ENCODE measurements around the gene TP63.

Gene TP63

GRCh38 chr3:189690237-189690636 is 59.0 kb downstream of the TP63 start:
- no peaks in the 10 kb centered on the region for H3K36me3 ChIP-seq (ENCODE audit: control insufficient read depth, insufficient read depth, low read length)
- H3K9me3 ChIP-seq (ENCODE audit: control insufficient read depth, low read length), result no peaks in the 10 kb centered on the region
- no peaks in the 10 kb centered on the region for H3K27me3 ChIP-seq (ENCODE audit: control insufficient read depth, insufficient read depth, low read length, poor library complexity, severe bottlenecking)
- no peak overlapping the region for H3K4me3 ChIP-seq (ENCODE audit: insufficient read depth, low read depth, low read length)
- H3K4me1 ChIP-seq (ENCODE audit: control insufficient read depth, insufficient read depth, low read length), result no peaks in the 10 kb centered on the region
- no peak overlapping the region for H3K27ac ChIP-seq (ENCODE audit: insufficient read depth, low read depth, low read length, poor library complexity, severe bottlenecking)
- WGBS, 2 experiments, result 78 to 87% methylated on average over 1 of the region's 1 CpG

- H3K27me3 ChIP-seq (ENCODE audit: control insufficient read depth, insufficient read depth, low read length, poor library complexity, severe bottlenecking), result no peaks in the 10 kb centered on the region
- no peaks in the 10 kb centered on the region for H3K9me3 ChIP-seq (ENCODE audit: control insufficient read depth, low read length)
- H3K4me1 ChIP-seq (ENCODE audit: control insufficient read depth, insufficient read depth, low read length), result no peaks in the 10 kb centered on the region
- H3K27ac ChIP-seq (ENCODE audit: insufficient read depth, low read depth, low read length, poor library complexity, severe bottlenecking), result no peak overlapping the region
- H3K36me3 ChIP-seq (ENCODE audit: control insufficient read depth, insufficient read depth, low read length), result no peaks in the 10 kb centered on the region
- 81 to 91% methylated on average over 1 to 2 of the region's 2 CpGs for WGBS, 2 experiments
- no peak overlapping the region for H3K4me3 ChIP-seq (ENCODE audit: insufficient read depth, low read depth, low read length)
Measured at GRCh38 chr3:189690672-189691071, 59.5 kb downstream of the TP63 start.

- Histone ChIP-seq H3K36me3 (ENCODE audit: control insufficient read depth, insufficient read depth, low read length) (no peaks in the 10 kb centered on the region), H3K27me3 (ENCODE audit: control insufficient read depth, insufficient read depth, low read length, poor library complexity, severe bottlenecking) (no peaks in the 10 kb centered on the region), H3K4me1 (ENCODE audit: control insufficient read depth, insufficient read depth, low read length) (peaks cover 3% of the 10 kb centered on the region), H3K27ac (ENCODE audit: insufficient read depth, low read depth, low read length, poor library complexity, severe bottlenecking) (no peak overlapping the region), H3K9me3 (ENCODE audit: control insufficient read depth, low read length) (no peaks in the 10 kb centered on the region), H3K4me3 (ENCODE audit: insufficient read depth, low read depth, low read length) (no peak overlapping the region)
- 100% methylated on average over 2 of the region's 2 CpGs; no CpG with 5 or more reads in 1 of the 2 experiments for WGBS, 2 experiments
Measured at GRCh38 chr3:189695400-189695799, 64.2 kb downstream of the TP63 start.

- no peaks in the 10 kb centered on the region for H3K9me3 ChIP-seq (ENCODE audit: control insufficient read depth, low read length)
- WGBS, 2 experiments, result 91 to 92% methylated on average over 2 of the region's 2 CpGs
- H3K27me3 ChIP-seq (ENCODE audit: control insufficient read depth, insufficient read depth, low read length, poor library complexity, severe bottlenecking), result no peaks in the 10 kb centered on the region
- peaks cover 3% of the 10 kb centered on the region for H3K4me1 ChIP-seq (ENCODE audit: control insufficient read depth, insufficient read depth, low read length)
- H3K4me3 ChIP-seq (ENCODE audit: insufficient read depth, low read depth, low read length), result no peak overlapping the region
- no peak overlapping the region for H3K27ac ChIP-seq (ENCODE audit: insufficient read depth, low read depth, low read length, poor library complexity, severe bottlenecking)
- no peaks in the 10 kb centered on the region for H3K36me3 ChIP-seq (ENCODE audit: control insufficient read depth, insufficient read depth, low read length)
Measured at GRCh38 chr3:189698811-189699210, 67.6 kb downstream of the TP63 start.

- H3K9me3 ChIP-seq (ENCODE audit: control insufficient read depth, low read length), result no peaks in the 10 kb centered on the region
- H3K36me3 ChIP-seq (ENCODE audit: control insufficient read depth, insufficient read depth, low read length), result no peaks in the 10 kb centered on the region
- H3K27ac ChIP-seq (ENCODE audit: insufficient read depth, low read depth, low read length, poor library complexity, severe bottlenecking), result no peak overlapping the region
- WGBS, 2 experiments, result 93 to 97% methylated on average over 1 of the region's 1 CpG
- no peak overlapping the region for H3K4me3 ChIP-seq (ENCODE audit: insufficient read depth, low read depth, low read length)
- no peaks in the 10 kb centered on the region for H3K27me3 ChIP-seq (ENCODE audit: control insufficient read depth, insufficient read depth, low read length, poor library complexity, severe bottlenecking)
- peaks cover 3% of the 10 kb centered on the region for H3K4me1 ChIP-seq (ENCODE audit: control insufficient read depth, insufficient read depth, low read length)
Measured at GRCh38 chr3:189699885-189700284, 68.7 kb downstream of the TP63 start.

- H3K4me3 ChIP-seq (ENCODE audit: insufficient read depth, low read depth, low read length), result no peak overlapping the region
- H3K36me3 ChIP-seq (ENCODE audit: control insufficient read depth, insufficient read depth, low read length), result no peaks in the 10 kb centered on the region
- H3K27ac ChIP-seq (ENCODE audit: insufficient read depth, low read depth, low read length, poor library complexity, severe bottlenecking), result no peak overlapping the region
- no peaks in the 10 kb centered on the region for H3K27me3 ChIP-seq (ENCODE audit: control insufficient read depth, insufficient read depth, low read length, poor library complexity, severe bottlenecking)
- peaks cover 3% of the 10 kb centered on the region for H3K4me1 ChIP-seq (ENCODE audit: control insufficient read depth, insufficient read depth, low read length)
- 0% methylated on average over 1 of the region's 1 CpG; no CpG with 5 or more reads in 1 of the 2 experiments for WGBS, 2 experiments
- H3K9me3 ChIP-seq (ENCODE audit: control insufficient read depth, low read length), result no peaks in the 10 kb centered on the region
Measured at GRCh38 chr3:189702066-189702646, 71.0 kb downstream of the TP63 start.

GRCh38 chr3:189703865-189704264 is 72.7 kb downstream of the TP63 start:
- H3K4me1 ChIP-seq (ENCODE audit: control insufficient read depth, insufficient read depth, low read length), result peaks cover 3% of the 10 kb centered on the region
- no peaks in the 10 kb centered on the region for H3K36me3 ChIP-seq (ENCODE audit: control insufficient read depth, insufficient read depth, low read length)
- no peak overlapping the region for H3K27ac ChIP-seq (ENCODE audit: insufficient read depth, low read depth, low read length, poor library complexity, severe bottlenecking)
- H3K4me3 ChIP-seq (ENCODE audit: insufficient read depth, low read depth, low read length), result no peak overlapping the region
- no peaks in the 10 kb centered on the region for H3K9me3 ChIP-seq (ENCODE audit: control insufficient read depth, low read length)
- 88 to 100% methylated on average over 1 of the region's 1 CpG for WGBS, 2 experiments
- H3K27me3 ChIP-seq (ENCODE audit: control insufficient read depth, insufficient read depth, low read length, poor library complexity, severe bottlenecking), result no peaks in the 10 kb centered on the region

GRCh38 chr3:189708375-189708774 is 77.2 kb downstream of the TP63 start:
- 90 to 96% methylated on average over 3 of the region's 3 CpGs for WGBS, 2 experiments
- Histone ChIP-seq H3K9me3 (ENCODE audit: control insufficient read depth, low read length) (no peaks in the 10 kb centered on the region), H3K27me3 (ENCODE audit: control insufficient read depth, insufficient read depth, low read length, poor library complexity, severe bottlenecking) (no peaks in the 10 kb centered on the region), H3K27ac (ENCODE audit: insufficient read depth, low read depth, low read length, poor library complexity, severe bottlenecking) (no peak overlapping the region), H3K4me1 (ENCODE audit: control insufficient read depth, insufficient read depth, low read length) (peaks cover 4% of the 10 kb centered on the region), H3K4me3 (ENCODE audit: insufficient read depth, low read depth, low read length) (no peak overlapping the region), H3K36me3 (ENCODE audit: control insufficient read depth, insufficient read depth, low read length) (no peaks in the 10 kb centered on the region)

GRCh38 chr3:189710620-189711402 is 79.6 kb downstream of the TP63 start:
- Histone ChIP-seq H3K4me1 (ENCODE audit: control insufficient read depth, insufficient read depth, low read length) (peaks cover 4% of the 10 kb centered on the region), H3K9me3 (ENCODE audit: control insufficient read depth, low read length) (no peaks in the 10 kb centered on the region), H3K27me3 (ENCODE audit: control insufficient read depth, insufficient read depth, low read length, poor library complexity, severe bottlenecking) (no peaks in the 10 kb centered on the region), H3K4me3 (ENCODE audit: insufficient read depth, low read depth, low read length) (no peak overlapping the region), H3K27ac (ENCODE audit: insufficient read depth, low read depth, low read length, poor library complexity, severe bottlenecking) (no peak overlapping the region), H3K36me3 (ENCODE audit: control insufficient read depth, insufficient read depth, low read length) (no peaks in the 10 kb centered on the region)

- no peaks in the 10 kb centered on the region for H3K9me3 ChIP-seq (ENCODE audit: control insufficient read depth, low read length)
- no peaks in the 10 kb centered on the region for H3K27me3 ChIP-seq (ENCODE audit: control insufficient read depth, insufficient read depth, low read length, poor library complexity, severe bottlenecking)
- H3K4me3 ChIP-seq (ENCODE audit: insufficient read depth, low read depth, low read length), result no peak overlapping the region
- no peaks in the 10 kb centered on the region for H3K36me3 ChIP-seq (ENCODE audit: control insufficient read depth, insufficient read depth, low read length)
- H3K27ac ChIP-seq (ENCODE audit: insufficient read depth, low read depth, low read length, poor library complexity, severe bottlenecking), result no peak overlapping the region
- 92 to 94% methylated on average over 2 of the region's 2 CpGs for WGBS, 2 experiments
- peaks cover 4% of the 10 kb centered on the region for H3K4me1 ChIP-seq (ENCODE audit: control insufficient read depth, insufficient read depth, low read length)
Measured at GRCh38 chr3:189712906-189713483, 81.8 kb downstream of the TP63 start.

All from ectodermal cell (in vitro differentiated cells).